Keratinocyte (primary cell): ENCODE results near the gene ACR.

ENCODE experiments used
- CTCF ChIP-seq, 3 experiments: IDR thresholded peaks in 1 of 3; conservative IDR thresholded peaks in 1 of 3; optimal IDR thresholded peaks in 1 of 3; 2 replicates in 2 of 3; 3 replicates in 1 of 3; pipeline versions ENCODE3 to v1.5.1; 2011; ENCODE audit warnings: low read length in 3 of 3, mild to moderate bottlenecking in 3 of 3, moderate library complexity in 2 of 3, control low read depth in 1 of 3, inconsistent platforms in 1 of 3; ENCODE audit not compliant: insufficient read depth in 2 of 3; ENCODE audit errors: extremely low read depth in 1 of 3
- EZH2 ChIP-seq: IDR thresholded peaks from one replicate; pipeline ENCODE4 v1.6.1; 2012; ENCODE audit warnings: inconsistent platforms, mild to moderate bottlenecking, low read length, moderate library complexity

- TF ChIP-seq CTCF (optimal IDR thresholded peaks at IDR 0.05 in 1 of 3, IDR thresholded peaks at IDR 0.05 in 1 of 3, conservative IDR thresholded peaks at IDR 0.05 in 1 of 3; ENCODE audit: extremely low read depth in 1 of 3, insufficient read depth in 2 of 3, low read length in 3 of 3) (no peak), EZH2 (no peak)
Observed at GRCh38 chr22:50706481-50707125, 31.4 kb upstream of the ACR start.
